Mucosa of descending colon (tissue), 3 donors: ENCODE results near the gene MRS2. TPM values are rescaled to one million over a fixed set of nuclear protein-coding genes. Genes with fewer than 3 reads are reported as not detected.

Source experiments
- ATAC-seq: fragments of 200-7000 bp; cut with Tn5 transposase; one replicate; pipeline ENCODE4 v1.9.1; 2020; ENCODE audit warnings: mild to moderate bottlenecking, moderate library complexity
- DNase-seq, 3 donors: peaks; one replicate each; pipeline ENCODE4 v3.0.0-alpha.2; 2020
- H3K36me3 ChIP-seq: fragments of 200-600 bp; one replicate; pipeline ENCODE4 v1.8.0; 2021; ENCODE audit warnings: low read depth, mild to moderate bottlenecking
- H3K4me1 ChIP-seq: fragments of 200-600 bp; one replicate; pipeline ENCODE4 v1.8.0; 2021; ENCODE audit warnings: low read depth, mild to moderate bottlenecking
- H3K4me3 ChIP-seq: fragments of 200-600 bp; one replicate; pipeline ENCODE4 v1.8.0; 2021; ENCODE audit warnings: mild to moderate bottlenecking
- H3K9me3 ChIP-seq: fragments of 200-600 bp; one replicate; pipeline ENCODE4 v1.8.0; 2021; ENCODE audit warnings: mild to moderate bottlenecking
- CTCF ChIP-seq: fragments of 200-600 bp; IDR thresholded peaks from one replicate; pipeline ENCODE4 v1.8.0; 2022; ENCODE audit warnings: antibody characterized with exemption, mild to moderate bottlenecking
- intact Hi-C, 2 donors: fragments of 100-400 bp; cut with DNase I in 1 of 2; cut with micrococcal nuclease in 1 of 2; formaldehyde crosslinking; loops; one replicate each; pipeline versions ENCODE4 v1.11.0 to v1.11.1; 2022; cut with DNase I, micrococcal nuclease
- total RNA-seq, 3 donors: library from RNA; stranded (reverse); fragmentation: NEBNext Ultra II Directional in 2 of 3; extraction: Animal tissue kit (Norgen Biotek cat#: 25700) in 2 of 3; gene quantifications; one replicate each; pipeline versions ENCODE4 v1.2.1 to v1.2.4, GENCODE V29; 2021 to 2023
- donor health status: DM: no; HTN: no; CAD: no; lungs with moderate emphysema.
- donor health status: DM: no; HTN: no; CAD: no.
- donor health status: DM: no; HTN: yes; CAD: no.

MRS2 gene
- total RNA-seq, 3 donors from 2014 or later = 25.4 to 32.1 (median 28.9) TPM

- no peak for TF ChIP-seq CTCF
- no peak overlapping the region for H3K4me3 ChIP-seq
- no peaks in the 10 kb centered on the region for H3K36me3 ChIP-seq
- no peaks in the 10 kb centered on the region for H3K9me3 ChIP-seq
- intact Hi-C loops = no loop called here
- ATAC-seq = peak; percentile 18
- DNase-seq = no peak
- no peaks in the 10 kb centered on the region for H3K4me1 ChIP-seq
These were observed 49.0 kb downstream of the MRS2 start for GRCh38 chr6:24451581-24452388.

- intact Hi-C loops = no loop called here
- no peak for TF ChIP-seq CTCF
- H3K9me3 ChIP-seq = no peaks in the 10 kb centered on the region
- ATAC-seq = no peak
- H3K4me3 ChIP-seq = no peak overlapping the region
- no peaks in the 10 kb centered on the region for H3K4me1 ChIP-seq
- no peaks in the 10 kb centered on the region for H3K36me3 ChIP-seq
- no peak for DNase-seq
These were observed 51.2 kb downstream of the MRS2 start for GRCh38 chr6:24453921-24454320.

GRCh38 chr6:24454452-24454851, 51.7 kb downstream of the MRS2 start:
- Histone ChIP-seq H3K36me3 (no peaks in the 10 kb centered on the region), H3K4me3 (no peak overlapping the region), H3K9me3 (no peaks in the 10 kb centered on the region), H3K4me1 (no peaks in the 10 kb centered on the region)
- intact Hi-C loops = no loop called here
- ATAC-seq = no peak
- no peak for TF ChIP-seq CTCF
- no peak for DNase-seq

- no peak overlapping the region for H3K4me3 ChIP-seq
- DNase-seq (no peak), ATAC-seq (no peak)
- no peaks in the 10 kb centered on the region for H3K4me1 ChIP-seq
- intact Hi-C loops = no loop called here
- no peak for TF ChIP-seq CTCF
- H3K36me3 ChIP-seq = no peaks in the 10 kb centered on the region
- no peaks in the 10 kb centered on the region for H3K9me3 ChIP-seq
These were observed 52.3 kb downstream of the MRS2 start for GRCh38 chr6:24455061-24455460.

- intact Hi-C loops = no loop called here
- DNase-seq (no peak), ATAC-seq (no peak)
- no peaks in the 10 kb centered on the region for H3K9me3 ChIP-seq
- no peak overlapping the region for H3K4me3 ChIP-seq
- H3K4me1 ChIP-seq = no peaks in the 10 kb centered on the region
- no peak for TF ChIP-seq CTCF
- no peaks in the 10 kb centered on the region for H3K36me3 ChIP-seq
These were observed 55.4 kb downstream of the MRS2 start for GRCh38 chr6:24458134-24458533.
